Sciatic nerve (tissue), 2 donors: ENCODE results near the gene WDR6. TPM values are rescaled to one million over a fixed set of nuclear protein-coding genes. Genes with fewer than 3 reads are reported as not detected.

Source experiments
- ATAC-seq: fragments of 200-7000 bp; cut with Tn5 transposase; one replicate; pipeline ENCODE4 v1.9.1; 2020; ENCODE audit warnings: mild to moderate bottlenecking, moderate library complexity
- DNase-seq: peaks from one replicate; pipeline ENCODE4 v3.0.0-alpha.2; 2020; ENCODE audit warnings: low spot score
- intact Hi-C: fragments of 100-400 bp; cut with DNase I; formaldehyde crosslinking; loops from one replicate; pipeline ENCODE4 v1.14.2; 2022
- total RNA-seq: library from RNA; stranded (reverse); fragmentation: NEBNext Ultra II Directional; extraction: Animal tissue kit (Norgen Biotek cat#: 25700); gene quantifications from one replicate; pipeline ENCODE4 v1.2.1, GENCODE V29; 2021
- donor health status: DM: no; HTN: no; CAD: no.
- donor health status: DM: no; HTN: no; CAD: no.

WDR6 gene
- total RNA-seq, 1 donor from 2014 or later = 149 TPM

DNA sequence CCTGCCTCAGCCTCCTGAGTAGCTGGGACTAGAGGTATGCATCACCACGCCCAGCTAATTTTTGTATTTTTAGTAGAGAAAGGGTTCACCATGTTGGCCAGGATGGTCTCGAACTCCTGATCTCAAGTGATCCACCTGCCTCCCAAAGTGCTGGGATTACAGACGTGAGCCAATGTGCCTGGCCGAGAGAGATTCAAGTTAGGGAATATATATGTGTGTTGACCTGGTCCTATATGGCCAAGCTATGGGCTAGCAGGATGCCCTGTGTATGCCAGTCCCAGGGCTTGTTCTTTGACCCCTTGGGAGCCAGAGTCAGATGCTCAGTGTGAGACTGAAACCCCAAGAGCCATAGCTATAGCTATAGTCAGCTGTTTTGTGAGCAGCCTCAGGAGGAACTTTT lies 16.6 kb downstream of the WDR6 start:
- ATAC-seq (no peak), DNase-seq (no peak)
- intact Hi-C loops = no loop called here

GRCh38 chr3:49024449-49024848 lies 17.3 kb downstream of the WDR6 start:
- DNase-seq (no peak), ATAC-seq (no peak)
- intact Hi-C loops = no loop called here

DNA sequence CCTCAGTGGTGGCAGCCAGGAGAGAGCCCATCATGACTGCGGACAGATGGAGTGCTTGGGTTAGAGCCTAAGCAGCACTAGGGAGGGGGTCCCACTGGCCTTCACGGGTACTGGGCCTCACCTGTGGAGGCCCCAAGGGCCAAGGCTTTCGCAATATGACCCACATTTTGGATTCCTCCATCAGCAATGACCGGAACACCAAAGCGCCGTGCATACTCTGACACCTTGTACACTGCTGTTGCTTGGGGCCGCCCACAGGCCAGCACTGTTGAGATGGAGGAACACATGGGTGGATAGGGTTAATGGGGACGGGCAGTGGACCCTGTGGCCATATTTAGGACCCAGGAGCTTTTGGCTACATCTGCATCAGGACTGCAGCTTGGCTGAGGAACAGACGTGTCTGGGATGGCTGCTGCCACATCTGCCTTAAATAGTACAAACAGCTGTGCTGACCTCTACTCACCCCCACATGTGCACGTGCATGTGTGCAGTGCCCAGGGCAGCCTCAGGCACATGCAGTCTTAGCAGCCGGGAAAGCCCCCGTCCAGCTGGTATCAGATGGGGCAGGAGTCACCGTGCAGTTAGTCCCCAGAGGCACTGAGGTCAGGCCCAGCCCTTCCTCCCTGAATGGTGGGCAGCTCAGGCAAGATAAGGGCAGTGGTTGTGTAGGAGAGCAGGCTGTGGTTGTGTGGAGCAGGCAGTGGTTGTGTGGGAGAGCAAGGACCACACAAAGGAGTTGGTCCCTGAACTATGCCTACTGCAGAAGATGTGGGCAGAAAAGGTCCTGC lies 18.0 kb downstream of the WDR6 start:
- no peak for DNase-seq
- intact Hi-C loops = no loop called here
- no peak for ATAC-seq

- intact Hi-C loops = no loop called here
- DNase-seq = no peak
- no peak for ATAC-seq
These were observed 18.8 kb downstream of the WDR6 start for GRCh38 chr3:49025793-49026520.

DNA sequence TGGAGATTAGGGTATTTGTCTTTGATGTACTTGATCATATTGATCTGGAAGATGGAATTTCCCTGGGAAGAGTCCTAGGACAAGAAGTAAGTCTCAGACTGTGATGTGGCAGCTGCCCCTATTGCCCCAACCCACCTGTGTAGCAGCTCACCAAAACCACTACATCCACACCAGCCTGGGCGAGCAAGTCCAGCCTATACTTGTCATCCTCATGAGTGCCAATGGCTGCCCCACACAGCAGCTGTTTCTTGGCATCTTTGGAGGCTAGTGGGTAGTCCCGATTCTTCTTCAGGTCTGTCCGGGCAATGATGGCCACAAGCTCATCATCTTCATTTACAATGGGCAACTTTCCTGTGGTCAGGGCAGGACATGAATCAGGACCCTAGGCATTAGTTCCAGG lies 19.3 kb downstream of the WDR6 start:
- DNase-seq (no peak), ATAC-seq (no peak)
- intact Hi-C loops = no loop called here

DNA sequence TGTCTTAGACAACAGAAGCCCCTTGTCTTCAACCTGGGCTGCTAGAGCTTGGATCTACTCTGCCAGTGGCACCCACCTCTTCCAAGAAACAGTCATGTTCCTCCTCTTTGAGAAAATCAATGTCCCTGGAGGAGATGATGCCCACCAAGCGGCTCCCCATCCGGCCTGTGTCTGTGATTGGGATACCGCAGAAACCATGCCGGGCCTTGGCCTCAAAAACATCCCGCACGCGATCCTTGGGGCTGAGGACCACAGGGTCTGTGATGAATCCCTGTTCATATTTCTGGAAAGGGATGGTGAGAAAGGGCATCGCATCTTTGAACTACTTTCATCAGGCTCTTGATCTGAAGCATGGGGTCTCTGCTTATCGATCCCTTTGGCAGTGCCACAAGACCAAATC lies 20.4 kb downstream of the WDR6 start:
- intact Hi-C loops = no loop called here

DNA sequence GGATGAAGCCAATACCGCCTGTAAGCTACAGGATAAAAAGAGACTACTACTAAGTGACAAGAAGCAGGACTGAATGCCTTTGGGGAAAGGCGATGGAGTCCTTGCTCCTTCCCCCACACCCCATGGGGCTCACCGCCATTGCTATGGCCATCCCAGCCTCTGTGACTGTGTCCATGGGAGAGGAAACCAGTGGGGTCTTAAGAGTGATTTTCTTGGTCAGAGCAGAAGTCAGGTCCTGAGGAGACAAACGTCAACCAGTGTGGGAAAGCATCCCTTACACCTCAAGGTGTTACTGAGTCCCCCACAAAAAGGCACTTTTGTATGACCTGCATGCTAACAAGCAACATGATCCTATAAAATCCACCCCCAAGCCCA lies 21.1 kb downstream of the WDR6 start:
- DNase-seq = no peak

More for the DNA sequence above, 20.4 kb downstream of the WDR6 start:
- DNase-seq (no peak), ATAC-seq (no peak)

DNA sequence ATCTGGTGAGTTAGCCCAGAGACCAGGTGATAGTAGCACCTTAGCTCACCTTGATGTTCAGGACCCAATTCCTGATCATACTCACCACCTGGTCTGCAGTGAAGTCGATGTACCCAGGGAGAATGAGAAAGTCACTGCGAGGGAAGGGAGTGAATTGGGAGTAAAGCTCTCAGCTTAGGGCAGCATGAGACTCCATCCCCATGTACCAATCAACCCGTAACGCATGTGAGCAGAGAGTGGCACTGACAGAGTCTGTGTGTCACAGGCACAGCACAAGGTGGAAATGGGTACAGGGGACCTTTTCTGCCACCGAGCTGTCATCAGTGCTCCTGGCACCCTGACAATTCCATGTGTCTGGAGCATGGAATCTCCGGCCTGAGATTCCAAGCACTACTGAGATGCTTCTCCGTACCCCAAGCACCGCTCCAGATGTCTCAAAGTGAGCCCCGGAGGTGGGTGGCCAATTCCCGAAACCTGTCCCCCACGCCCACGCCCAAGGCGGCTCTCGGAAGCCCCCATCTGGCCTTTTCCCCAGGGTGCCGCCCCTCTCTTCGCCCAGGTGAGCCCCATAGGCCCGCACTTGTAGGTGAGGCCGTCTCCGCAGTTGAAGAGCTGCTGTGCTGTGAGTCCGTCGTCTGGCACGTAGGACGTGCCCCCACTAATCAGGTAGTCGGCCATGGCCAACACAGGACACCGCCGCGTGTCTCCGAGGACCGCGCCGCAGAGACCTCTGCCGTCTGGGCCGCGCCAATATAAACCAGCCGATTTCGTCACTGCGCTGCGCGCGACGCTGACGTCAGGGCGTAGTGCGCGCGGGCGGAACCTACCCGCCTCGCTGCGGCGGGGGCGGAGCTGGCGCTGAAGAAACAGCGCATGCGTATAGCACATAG lies 21.7 kb downstream of the WDR6 start, which contains the start of gene IMPDH2:
IMPDH2 (minus strand) TSS at position 726 of the 890 bp plus-strand sequence; CDS start at position 678, 48 bp downstream.
- intact Hi-C loops = no loop called here
- ATAC-seq = peak; percentile 97
- peak; percentile 96 for DNase-seq

More for the DNA sequence above, 21.1 kb downstream of the WDR6 start:
- no peak for ATAC-seq
- intact Hi-C loops = no loop called here

GRCh38 chr3:49029563-49029884 lies 22.3 kb downstream of the WDR6 start:
- intact Hi-C loops = no loop called here
- no peak for DNase-seq
- no peak for ATAC-seq

DNA sequence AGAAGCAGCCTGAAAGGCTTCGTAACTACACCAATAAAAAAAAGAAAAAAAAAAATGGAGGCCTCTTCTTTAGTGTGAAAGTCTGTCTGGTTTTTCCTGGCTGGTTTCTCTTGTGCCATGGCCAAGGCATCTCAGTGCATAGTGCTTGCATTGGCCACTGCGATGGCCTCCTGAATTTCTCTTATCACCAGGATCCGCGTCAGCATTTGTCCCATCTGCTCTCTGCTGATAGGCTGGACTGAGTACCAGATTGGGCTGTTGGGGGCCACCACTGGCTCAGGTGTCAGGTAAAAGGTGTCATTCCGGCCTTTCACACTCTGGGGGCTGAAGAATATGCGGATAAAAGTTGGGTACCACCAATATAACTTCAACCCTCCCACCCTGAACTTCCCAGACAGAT lies 23.1 kb downstream of the WDR6 start:
- ATAC-seq = no peak
- intact Hi-C loops = no loop called here
- DNase-seq = no peak

DNA sequence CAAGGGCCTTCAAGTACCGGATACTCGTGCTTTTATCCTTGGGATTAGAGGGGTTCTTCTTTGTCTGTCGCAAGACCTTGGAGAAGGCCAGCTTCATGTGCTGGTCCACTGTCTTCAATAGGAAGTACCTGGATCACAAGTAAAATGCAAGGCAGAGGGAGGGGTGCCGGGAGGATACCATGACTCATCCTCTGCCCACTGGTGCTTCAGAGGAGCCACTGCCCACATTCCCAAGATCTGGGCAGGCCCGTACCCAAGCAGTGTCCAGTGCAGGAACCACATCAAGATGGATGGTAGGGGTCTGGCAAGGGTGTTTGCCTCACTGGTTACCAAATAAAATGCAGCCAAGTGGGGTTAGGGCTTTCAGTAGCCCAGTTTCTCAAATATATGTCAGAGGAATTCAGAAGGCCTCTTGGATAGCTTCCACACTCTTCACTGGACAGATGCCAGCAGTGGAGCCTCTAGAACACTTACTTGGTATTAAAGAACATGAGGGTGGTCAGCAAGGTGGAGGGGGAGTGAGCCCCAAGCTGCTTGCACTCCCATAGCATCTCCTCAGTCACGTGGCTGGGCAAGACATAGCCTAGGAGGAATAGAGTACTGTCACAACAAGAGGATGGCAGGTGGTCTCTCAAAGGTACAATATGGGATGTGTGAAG lies 25.6 kb downstream of the WDR6 start:
- no peak for ATAC-seq
- intact Hi-C loops = no loop called here
- DNase-seq = no peak

GRCh38 chr3:49034650-49035049 lies 27.5 kb downstream of the WDR6 start:
- intact Hi-C loops = no loop called here
- no peak for ATAC-seq

DNA sequence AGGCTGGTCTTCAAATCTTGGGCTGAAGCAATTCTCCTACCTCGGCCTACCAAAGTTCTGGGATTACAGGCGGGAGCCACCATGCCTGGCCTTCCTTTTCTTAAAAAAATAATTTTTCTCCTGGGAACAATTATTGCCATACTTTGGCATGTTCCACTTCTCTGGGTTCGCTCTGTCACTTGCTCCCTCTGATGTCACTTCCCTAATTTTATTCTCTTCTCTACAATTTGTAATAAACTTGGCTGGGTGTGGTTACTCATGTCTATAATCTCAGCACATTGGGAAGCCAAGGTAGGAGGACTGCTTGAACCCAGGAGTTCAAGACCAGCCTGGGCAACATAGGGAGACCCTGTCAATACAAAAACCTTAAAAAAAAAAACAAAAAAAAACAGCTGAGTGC lies 28.1 kb downstream of the WDR6 start:
- ATAC-seq (no peak), DNase-seq (no peak)
- intact Hi-C loops = no loop called here

More at GRCh38 chr3:49034650-49035049, 27.5 kb downstream of the WDR6 start:
- no peak for DNase-seq

DNA sequence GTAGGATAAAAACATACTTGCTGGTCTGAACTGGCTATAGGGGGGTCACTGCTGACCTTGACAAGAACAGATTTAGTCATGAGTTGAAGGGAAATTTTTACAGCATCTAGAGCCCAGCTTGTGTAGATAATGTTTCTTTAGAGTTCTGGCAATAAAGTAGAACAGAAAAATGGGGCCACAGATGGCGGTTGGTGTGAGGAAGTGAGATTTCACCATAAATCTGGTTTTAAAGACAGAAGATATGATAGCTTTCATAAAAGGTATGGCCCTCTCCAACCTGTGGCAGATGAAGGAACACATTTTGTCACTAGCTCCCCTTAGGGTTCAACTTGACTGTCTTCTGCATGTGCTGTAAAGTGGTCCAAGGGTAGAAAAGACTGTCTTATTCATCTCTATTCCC lies 46.4 kb downstream of the WDR6 start:
- intact Hi-C loops = no loop called here
- ATAC-seq (no peak), DNase-seq (no peak)

- ATAC-seq (no peak), DNase-seq (no peak)
- intact Hi-C loops = no loop called here
These were observed 47.2 kb downstream of the WDR6 start for GRCh38 chr3:49054344-49054862.

DNA sequence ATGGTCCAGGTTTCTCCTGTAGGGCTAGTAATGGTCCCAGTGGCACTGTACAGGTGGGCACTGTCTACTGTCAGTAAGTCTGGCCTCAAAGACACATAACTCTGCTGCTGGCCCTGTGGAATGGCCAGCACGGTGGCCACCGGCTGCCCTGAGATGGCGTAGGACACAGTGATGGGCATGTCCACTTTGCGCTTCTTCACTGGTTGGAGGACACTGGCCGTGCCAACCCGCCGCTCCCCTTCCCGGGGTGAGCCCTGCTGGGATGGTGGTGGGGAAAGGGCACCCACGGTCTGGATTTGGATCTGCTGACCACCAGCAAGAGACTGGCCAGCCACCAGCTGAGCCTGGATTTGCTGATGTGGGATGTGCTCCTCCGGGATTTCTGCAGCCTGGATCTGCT lies 50.1 kb downstream of the WDR6 start:
- no peak for DNase-seq
- intact Hi-C loops = no loop called here
- ATAC-seq = no peak

- intact Hi-C loops = no loop called here
- no peak for ATAC-seq
- DNase-seq = no peak
These were observed 50.8 kb downstream of the WDR6 start for GRCh38 chr3:49058011-49058410.
